Non-pigmented ciliary epithelial cell (primary cell): ENCODE results near the gene NR2F1.

Experiments
- DNase-seq: peaks from one replicate; pipeline ENCODE4 v3.0.0-alpha.2; 2010; ENCODE audit warnings: low read depth

Gene NR2F1

GRCh38 chr5:93604644-93605515 is 21.9 kb downstream of the NR2F1 start:
- DNase-seq: no peak

- DNase-seq: no peak
These were observed 23.3 kb downstream of the NR2F1 start for GRCh38 chr5:93606382-93606752.

- no peak for DNase-seq
These were observed 24.6 kb downstream of the NR2F1 start for GRCh38 chr5:93607367-93608258.

- DNase-seq: no peak
These were observed 25.8 kb downstream of the NR2F1 start for GRCh38 chr5:93608855-93609254.

GRCh38 chr5:93609762-93610161 is 26.7 kb downstream of the NR2F1 start:
- no peak for DNase-seq

GRCh38 chr5:93610581-93611272 is 27.7 kb downstream of the NR2F1 start:
- DNase-seq: no peak

GRCh38 chr5:93611273-93611975 is 28.4 kb downstream of the NR2F1 start:
- DNase-seq: no peak

GRCh38 chr5:93611976-93612854 is 29.2 kb downstream of the NR2F1 start:
- DNase-seq: no peak

GRCh38 chr5:93612855-93613243 is 29.8 kb downstream of the NR2F1 start:
- no peak for DNase-seq

GRCh38 chr5:93616538-93617174 is 33.6 kb downstream of the NR2F1 start:
- DNase-seq: no peak

- DNase-seq: no peak
These were observed 37.7 kb downstream of the NR2F1 start for GRCh38 chr5:93620487-93621326.

- DNase-seq: no peak
These were observed 38.3 kb downstream of the NR2F1 start for GRCh38 chr5:93621327-93621798.

GRCh38 chr5:93622240-93622885 is 39.3 kb downstream of the NR2F1 start:
- no peak for DNase-seq

- no peak for DNase-seq
These were observed 40.1 kb downstream of the NR2F1 start for GRCh38 chr5:93623153-93623552.

- no peak for DNase-seq
These were observed 43.8 kb downstream of the NR2F1 start for GRCh38 chr5:93626801-93627200.

GRCh38 chr5:93632327-93632726 is 49.3 kb downstream of the NR2F1 start:
- no peak for DNase-seq

GRCh38 chr5:93635991-93636390 is 53.0 kb downstream of the NR2F1 start:
- DNase-seq: no peak

- no peak for DNase-seq
These were observed 53.8 kb downstream of the NR2F1 start for GRCh38 chr5:93636837-93637236.

GRCh38 chr5:93637697-93638096 is 54.7 kb downstream of the NR2F1 start:
- DNase-seq: no peak
